GM18508 (cell line): ENCODE measurements around the gene GLUD1.
"Not testable (repeated sequence)": the region's sequence is repeated elsewhere in the genome, so short reads cannot be mapped to it uniquely, and the experiment has no call there.

Source experiments
- ATAC-seq: cut with Tn5 transposase; IDR thresholded peaks from one replicate; pipeline ENCODE4 v1.9.1; 2021; ENCODE audit warnings: moderate number of reproducible peaks; ENCODE audit not compliant: insufficient read depth, unreplicated experiment

The GLUD1 gene

GRCh38 chr10:87092376-87092860 is 2.2 kb downstream of the GLUD1 start:
- ATAC-seq: no peak

DNA sequence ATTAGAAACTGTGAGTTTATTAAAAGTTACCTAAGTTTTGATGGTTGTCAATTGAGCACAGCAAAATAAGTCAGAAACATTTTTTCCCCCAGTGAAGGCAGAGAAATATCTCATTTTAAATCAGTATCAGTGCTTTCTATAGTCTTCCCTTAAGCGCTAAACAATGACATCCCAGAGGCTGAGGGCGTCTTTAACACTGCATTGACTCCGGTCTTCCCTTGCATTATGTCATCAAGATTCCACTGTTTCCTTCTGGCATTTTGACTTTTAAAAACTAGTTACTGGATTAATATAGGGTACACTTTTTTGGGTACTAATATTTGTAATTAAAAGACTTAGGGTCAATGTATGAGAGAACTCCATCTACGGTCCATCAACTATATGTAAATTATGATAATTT is 3.9 kb downstream of the GLUD1 start:
- ATAC-seq: no peak

GRCh38 chr10:87089746-87090145 is 4.9 kb downstream of the GLUD1 start:
- ATAC-seq: no peak

DNA sequence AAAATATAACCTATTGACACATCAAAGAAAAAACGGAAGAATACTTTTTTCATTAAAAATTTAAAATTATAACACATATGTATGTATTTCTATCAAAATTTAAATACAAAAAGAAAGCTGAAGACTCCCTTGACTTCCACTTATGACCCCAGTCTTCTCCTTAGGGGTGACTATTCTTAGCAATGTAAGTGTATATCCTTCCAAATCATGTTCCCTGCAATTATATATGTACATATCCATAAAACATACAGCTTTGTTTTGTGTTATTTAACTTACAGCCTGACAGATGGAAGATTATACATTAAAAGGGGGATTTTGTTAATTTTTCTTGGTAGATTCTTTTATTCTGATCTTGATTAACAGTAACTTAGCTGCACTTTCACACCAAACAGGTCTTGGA is 9.1 kb downstream of the GLUD1 start:
- no peak for ATAC-seq

DNA sequence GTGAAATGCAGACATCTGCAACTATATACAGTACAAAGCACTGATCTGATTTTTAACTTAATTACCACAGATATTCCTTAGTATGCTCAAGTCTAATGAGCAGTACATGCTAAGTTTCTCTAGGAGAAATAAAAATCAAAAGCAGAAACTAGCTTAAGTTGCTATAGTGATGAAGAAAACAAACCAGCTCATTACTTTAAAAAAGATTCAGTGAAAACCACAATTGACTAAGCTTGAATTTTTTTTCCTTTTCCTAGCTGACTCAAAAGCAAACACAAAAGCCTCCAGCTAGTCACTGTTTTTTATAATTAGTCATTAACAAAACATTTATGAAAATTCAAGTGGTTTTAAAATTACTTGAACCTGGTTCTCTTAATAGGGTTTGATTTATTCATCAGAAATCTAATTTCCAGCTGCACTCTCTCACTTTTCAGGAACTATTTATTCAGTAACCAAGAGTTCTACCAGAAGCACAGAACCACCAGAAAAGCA is 10.3 kb downstream of the GLUD1 start:
- ATAC-seq: not testable (repeated sequence)

GRCh38 chr10:87083576-87084290 is 10.9 kb downstream of the GLUD1 start:
- not testable (repeated sequence) for ATAC-seq

GRCh38 chr10:87082219-87082618 is 12.4 kb downstream of the GLUD1 start:
- not testable (repeated sequence) for ATAC-seq

DNA sequence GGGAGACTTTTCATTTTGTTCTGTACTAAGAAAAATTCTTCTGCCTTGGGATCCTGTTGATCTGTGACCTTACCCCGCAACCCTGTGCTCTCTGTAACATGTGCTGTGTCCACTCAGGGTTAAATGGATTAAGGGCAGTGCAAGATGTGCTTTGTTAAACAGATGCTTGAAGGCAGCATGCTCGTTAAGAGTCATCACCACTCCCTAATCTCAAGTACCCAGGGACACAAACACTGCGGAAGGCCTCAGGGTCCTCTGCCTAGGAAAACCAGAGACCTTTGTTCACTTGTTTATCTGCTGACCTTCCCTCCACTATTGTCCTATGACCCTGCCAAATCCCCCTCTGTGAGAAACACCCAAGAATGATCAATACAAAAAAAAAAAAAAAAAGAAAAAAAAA is 13.1 kb downstream of the GLUD1 start:
- not testable (repeated sequence) for ATAC-seq

DNA sequence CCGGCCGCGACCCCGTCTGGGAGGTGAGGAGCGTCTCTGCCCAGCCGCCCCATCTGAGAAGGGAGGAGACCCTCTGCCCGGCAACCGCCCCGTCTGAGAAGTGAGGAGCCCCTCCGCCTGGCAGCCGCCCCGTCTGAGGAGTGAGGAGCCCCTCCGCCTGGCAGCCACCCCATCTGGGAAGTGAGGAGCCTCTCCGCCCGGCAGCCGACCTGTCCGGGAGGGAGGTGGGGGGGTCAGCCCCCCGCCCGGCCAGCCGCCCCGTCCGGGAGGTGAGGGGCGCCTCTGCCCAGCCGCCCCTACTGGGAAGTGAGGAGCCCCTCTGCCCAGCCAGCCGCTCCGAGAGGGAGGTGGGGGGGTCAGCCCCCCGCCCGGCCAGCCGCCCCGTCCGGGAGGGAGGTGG is 14.0 kb downstream of the GLUD1 start:
- not testable (repeated sequence) for ATAC-seq

GRCh38 chr10:87079106-87079836 is 15.4 kb downstream of the GLUD1 start:
- no peak for ATAC-seq

GRCh38 chr10:87076421-87076820 is 18.2 kb downstream of the GLUD1 start:
- ATAC-seq: not testable (repeated sequence)

GRCh38 chr10:87072449-87072848 is 22.2 kb downstream of the GLUD1 start:
- no peak for ATAC-seq

- no peak for ATAC-seq
Observed at GRCh38 chr10:87068281-87068680, 26.4 kb downstream of the GLUD1 start.

- no peak for ATAC-seq
Observed at GRCh38 chr10:87066865-87067264, 27.8 kb downstream of the GLUD1 start.

DNA sequence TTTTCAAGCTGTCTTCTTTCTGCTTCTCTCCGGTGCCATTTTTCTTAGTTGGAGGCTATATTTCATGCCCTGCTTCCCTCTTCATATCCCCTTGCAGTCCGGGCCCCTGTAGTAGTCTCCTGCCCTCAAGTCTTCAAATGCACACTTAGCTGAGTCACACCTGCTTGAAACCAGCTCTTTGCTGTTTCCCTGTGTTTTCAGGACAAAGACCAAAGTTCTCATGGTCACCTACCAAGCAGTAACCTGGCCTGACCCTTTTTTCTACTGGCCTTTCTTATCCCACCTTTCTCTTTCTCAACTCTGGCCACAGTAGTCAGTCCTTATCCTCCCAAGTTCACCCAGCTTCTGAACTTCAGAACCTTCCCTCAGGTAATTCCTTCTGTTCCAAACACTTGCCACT is 28.5 kb downstream of the GLUD1 start:
- ATAC-seq: no peak

DNA sequence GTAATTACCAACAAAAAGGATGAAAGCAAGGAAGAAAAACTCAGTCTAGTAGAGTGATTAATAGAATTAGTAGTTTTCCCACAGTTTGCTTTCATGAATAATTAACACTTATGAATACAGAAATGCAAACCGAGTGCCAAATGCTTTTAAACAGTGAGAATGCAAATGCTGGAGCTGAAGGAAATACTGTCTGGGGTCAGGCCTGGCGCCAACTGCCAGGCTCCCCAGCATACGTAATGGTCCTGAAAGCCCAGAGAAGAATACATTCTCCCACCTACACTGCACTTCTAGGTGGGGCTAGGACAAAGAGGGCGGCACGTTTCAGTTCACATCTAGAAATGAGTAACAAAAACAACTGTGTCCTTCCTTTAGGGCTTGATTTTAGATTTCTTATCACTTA is 30.0 kb downstream of the GLUD1 start:
- ATAC-seq: no peak

DNA sequence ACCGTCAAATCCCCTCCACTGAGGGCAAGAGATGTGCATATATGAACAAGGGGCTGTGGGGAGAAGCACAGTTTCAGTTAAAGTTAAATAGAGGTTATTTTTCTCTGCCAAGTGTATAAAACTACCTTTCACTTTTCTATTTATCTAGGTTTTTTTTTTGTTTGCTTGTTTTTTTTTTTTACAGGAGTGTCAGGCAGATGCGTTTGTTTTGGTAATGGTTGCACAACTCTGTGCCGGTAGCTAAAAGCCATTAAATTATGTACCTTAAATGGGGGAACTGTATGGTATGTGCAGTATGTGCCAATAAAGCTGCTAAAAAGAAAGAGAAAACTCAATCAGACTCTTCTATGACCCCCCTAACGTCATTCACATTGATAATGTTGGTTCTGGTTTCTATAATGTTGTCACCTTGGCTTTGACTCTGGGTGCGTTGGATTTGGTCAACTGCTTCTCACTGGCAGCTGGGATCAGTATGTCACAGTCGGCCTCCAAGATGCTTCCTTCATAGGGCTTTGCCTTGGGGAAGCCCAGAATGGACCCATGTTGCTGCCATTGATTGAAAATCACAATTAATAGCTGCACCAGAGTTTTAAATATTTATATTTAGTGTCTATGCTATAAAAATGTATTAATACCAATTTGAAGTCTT is 34.2 kb downstream of the GLUD1 start:
- ATAC-seq: no peak

GRCh38 chr10:87059401-87059800 is 35.2 kb downstream of the GLUD1 start:
- no peak for ATAC-seq

GRCh38 chr10:87058171-87058570 is 36.5 kb downstream of the GLUD1 start:
- ATAC-seq: no peak

DNA sequence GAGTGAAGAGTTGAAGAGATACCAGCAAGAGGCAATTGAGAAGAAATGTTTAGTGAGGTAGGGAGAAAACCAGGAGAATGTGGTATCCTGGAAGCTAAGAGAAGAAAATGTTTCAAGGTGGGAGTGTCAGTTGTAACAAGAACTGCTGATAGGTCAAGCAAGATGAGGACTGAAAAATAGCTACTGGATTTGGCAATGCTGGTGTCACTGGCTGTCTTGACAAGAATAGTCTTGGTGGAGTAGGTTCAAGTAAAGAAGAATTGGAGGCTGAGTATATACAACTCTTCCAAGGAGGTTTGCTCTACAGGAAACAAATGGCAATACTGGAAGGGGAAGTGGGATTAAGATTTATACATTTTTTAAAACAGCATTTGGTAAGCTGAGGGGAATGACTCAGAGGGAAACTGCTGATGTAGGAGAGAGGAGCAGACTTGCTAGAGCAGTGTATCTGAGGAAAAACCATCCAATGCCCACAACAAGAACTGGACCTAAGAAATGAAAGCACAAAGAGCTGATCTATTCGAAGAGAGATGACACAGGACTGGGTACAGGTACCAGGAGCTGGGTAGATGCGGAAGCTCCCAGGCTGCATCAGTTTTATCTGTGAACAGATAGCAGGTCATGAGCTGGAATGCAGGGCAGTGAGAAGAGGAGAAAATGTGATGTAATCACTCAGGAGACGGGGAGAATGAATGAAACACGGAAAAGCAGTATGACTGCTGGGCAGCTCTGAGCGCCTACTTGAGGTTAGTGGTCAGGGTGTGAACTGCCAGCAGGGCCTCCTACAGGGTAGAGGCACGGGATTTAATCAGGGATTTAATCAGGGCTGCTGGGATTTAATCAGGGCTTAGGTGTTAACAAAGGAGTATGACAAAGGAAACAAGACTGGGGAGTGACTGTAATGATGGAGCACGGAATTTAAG is 40.0 kb downstream of the GLUD1 start:
- no peak for ATAC-seq
